A172 (cell line): Measurements from ENCODE around the gene DSE. TPM values are rescaled to one million over a fixed set of nuclear protein-coding genes. Genes with fewer than 3 reads are reported as not detected.

ENCODE experiments used
- DNase-seq: peaks from one replicate; pipeline ENCODE4 v3.0.0-alpha.2; 2015; ENCODE audit warnings: low spot score
- total RNA-seq: library from RNA; depleted of rRNA; stranded (reverse); fragments of >200 nt; shearing (Covaris generic); gene quantifications from 2 replicates; pipeline ENCODE4 v1.2.3, GENCODE V29; 2014

Gene DSE
- total RNA-seq, 1 experiment from 2014 or later, result 32.0 TPM

DNA sequence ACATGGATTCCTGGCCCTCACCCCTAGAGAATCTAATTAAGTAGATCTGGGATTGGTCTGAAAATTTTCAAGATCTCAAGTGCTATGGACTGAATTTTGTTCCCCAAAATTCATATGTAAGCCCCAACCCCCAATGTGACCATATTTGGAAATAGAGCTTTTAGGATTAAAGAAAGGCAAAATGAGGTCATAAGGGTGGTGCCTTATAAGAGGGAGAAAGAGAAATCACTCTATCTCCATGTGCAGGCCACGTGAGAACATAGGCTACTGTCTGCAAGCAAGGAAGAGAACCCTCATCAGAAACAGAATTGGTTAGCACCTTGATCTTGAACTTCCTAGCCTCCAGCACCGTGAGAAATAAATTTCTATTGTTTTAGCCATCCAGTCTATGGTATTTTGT is 8.5 kb upstream of the DSE start:
- DNase-seq, result no peak

DNA sequence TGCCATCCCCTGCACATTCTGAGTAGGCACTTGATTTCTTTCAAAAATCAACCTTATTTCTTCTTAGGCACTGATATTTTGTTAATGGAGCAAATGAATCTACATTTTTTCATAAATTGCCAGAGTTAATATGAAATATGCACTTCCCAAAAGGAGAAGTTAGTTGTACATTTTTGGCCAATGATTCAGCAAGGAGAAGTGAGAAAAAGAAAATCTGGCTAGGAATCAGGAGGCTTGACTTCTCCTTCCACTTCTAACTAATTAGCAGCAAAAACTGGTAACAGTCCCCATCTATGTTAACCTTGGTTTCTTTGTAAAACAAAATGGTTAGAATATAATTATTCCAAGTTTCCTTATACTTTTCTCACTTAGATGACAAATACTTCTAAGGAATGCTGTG is 7.0 kb upstream of the DSE start:
- DNase-seq, result peak; percentile 61

DNA sequence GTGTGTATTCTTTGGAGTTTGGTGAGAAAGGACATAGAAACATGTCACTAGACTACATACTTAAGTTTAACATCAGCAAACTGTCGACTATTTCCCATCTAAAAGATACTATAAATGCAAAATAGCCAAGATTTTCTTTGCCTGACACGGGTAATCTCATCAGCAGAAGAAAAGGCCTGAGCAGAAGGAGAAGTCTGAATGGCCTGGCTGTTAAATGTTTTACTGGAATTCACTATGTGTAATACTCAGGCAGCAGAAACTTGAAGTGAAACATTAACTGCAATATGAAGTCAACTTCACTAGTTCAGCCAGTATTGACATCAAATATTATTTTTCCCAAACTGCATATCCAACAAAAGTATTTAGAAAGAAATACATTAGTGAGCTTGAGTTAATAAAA is 6.4 kb upstream of the DSE start:
- no peak for DNase-seq

DNA sequence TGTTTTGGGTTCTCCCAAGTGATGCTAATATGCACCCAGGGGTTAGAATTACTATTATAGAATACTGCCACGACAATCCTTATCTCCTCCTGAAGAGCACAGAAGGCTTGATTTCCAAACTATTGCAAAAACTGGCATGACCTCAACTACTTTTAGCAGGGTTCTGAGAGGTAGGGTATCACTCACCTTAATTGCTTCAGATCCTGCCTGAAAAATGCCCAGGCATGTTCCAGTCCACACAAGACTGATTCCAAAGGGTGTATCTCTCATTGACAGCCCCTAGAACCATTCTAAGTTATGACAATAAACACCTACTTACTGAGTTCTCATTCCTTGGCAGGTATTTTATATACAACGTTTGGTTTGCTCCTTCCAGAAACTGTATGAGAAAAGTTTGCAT is 5.0 kb upstream of the DSE start:
- DNase-seq, result no peak

DNA sequence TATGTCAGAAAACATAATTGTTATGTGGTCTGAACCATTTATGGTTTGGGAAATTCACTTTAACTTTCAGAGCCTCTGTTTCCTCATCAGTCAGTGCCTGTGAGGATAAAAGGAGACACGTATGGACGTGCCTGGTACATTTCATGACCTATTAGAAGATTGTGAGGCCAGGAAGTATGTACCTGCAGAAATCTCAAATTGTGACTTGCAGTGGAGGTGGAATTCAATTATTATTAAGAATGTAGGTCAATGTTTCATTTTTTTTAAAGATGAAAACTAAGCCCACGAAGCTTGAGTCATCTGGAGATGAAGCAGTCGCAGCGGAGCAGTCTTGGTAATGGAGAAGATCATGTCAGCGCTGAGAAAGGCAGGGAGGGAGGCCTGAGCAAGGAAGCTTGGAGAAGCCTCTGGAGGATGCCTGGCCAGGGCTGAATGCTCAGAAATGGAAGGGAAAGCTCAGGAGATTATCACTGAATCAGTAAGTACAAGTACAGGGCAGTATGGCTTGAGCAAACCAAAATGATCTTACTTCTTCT is 3.9 kb upstream of the DSE start:
- DNase-seq, result no peak

DNA sequence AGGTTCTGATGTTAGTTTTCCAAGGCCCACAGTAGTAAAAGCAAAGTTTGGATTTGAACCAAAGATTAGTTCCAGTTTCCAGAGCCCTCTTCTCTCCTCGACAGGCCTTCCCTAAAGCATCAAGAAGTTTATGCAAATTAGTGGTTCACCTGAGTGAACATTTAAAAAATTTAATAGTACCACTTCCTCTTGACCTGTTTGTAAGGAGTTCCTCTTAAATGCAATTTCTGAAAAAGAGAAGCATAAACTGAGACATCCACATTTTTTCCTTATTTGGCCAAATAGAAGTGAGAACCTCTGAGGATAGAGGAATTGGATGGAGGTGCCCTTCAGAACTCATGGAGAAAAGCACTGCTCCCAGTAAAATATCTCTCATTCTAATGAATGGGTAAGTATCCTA is 1.2 kb upstream of the DSE start:
- no peak for DNase-seq

DNA sequence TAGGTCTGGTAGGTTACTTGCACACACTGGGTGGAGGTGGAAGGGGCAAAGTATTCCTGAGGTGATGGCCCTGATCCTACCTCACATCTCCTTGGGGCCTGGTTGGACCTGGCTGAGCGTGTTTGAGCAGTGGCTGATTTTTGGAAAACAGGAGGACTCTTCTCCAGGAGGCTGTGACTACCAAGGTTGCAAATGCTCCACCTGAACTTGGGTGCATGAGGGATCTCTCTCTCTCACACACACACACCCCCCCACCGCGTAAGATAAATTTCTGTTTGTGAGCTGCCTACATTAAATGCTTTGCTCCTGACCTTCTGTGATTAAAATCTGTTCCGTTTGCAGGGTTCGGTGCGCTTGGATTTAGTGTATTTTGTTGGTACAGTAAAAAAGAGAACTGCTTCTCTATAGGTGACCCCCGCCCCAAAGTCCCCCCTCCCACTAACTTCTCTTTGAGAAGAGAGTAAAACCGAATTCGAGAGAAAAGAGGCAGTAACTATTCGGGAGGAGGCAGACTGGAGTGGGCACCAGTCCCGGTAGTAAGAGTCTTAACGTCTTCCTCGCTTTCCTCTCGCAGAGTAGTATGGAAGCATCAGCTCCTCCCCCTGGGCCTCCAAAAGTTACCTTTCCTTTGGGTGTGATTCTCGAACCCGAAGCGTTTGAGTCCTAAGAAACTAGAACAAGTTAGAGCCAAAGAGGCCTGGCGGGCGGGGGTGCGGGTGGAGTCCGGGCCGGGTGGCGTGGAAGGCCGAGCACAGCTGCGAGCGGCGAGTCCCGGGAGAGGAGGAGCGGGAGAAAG is 585 bp upstream of the DSE start:
- DNase-seq, result no peak

DNA sequence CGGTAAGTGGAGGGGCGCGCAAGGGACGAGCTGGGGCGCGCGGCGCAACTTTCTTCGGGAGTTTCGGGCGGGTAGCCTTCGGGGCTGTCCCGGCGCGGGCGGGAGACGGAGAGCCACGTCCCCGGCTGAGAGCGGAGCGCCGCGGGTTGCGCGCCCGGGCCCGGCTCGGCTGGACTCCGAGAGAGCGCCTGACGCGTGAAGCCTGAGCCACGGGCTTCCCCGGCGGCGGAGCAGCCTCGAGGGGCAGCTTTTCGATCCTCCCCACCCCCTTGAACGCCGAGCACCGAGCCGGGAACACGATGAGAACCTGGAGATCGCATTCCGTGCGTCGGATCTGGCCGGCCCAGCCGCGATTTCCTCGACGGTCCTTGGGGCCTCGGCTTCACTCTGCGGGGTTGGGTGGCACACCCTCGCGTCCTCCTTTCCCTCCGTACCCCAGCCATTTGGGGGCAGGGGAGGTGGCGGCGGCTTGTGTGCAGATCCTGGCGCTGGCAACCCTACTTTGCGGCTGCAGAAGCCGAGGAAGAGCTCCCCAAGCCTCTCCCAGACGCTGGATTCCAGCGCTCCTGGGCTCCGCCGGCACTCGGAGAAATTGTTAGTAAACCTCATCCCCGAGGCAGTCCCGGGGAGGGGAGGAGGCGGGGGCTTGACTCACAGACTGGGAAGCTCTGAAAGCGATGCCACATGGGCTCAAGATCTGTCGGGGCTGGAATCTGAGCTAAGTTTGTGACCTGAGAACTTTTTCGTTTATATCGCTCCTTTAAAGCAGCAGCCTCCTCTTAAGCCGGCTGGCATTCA is 572 bp downstream of the DSE start:
- DNase-seq, result peak; percentile 71

DNA sequence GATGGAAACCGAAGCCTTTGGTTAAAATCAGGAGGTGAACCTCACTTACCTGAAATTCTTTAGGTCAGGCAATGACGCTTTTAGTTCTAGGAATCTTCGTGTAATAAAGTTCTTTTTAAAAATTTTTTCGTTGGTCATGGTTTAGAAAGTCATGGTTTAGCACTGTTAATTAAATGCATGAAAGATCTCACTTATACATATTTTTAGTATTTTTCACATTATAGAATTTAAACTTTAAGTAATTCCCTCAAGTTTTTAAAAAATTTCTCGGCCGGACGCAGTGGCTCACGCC is 1.1 kb downstream of the DSE start:
- DNase-seq, result no peak

DNA sequence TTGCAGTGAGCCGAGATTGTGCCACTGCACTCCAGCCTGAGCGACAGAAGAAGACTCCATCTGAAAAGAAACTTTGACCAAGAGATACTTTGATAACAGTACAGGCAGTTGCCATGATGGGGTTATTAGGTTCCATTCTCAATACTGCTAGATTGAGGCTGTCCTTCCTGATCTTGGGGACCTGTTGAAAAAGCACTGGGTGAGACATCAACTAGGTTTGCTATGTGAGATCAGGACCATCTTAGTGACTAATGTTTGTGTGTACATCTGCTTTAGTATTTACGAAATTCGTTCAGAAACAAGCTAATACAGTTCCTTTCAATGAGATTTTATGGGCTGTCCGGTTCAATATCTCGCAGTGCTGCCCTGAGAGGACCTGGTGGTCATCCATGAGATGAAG is 2.6 kb downstream of the DSE start:
- DNase-seq, result no peak

DNA sequence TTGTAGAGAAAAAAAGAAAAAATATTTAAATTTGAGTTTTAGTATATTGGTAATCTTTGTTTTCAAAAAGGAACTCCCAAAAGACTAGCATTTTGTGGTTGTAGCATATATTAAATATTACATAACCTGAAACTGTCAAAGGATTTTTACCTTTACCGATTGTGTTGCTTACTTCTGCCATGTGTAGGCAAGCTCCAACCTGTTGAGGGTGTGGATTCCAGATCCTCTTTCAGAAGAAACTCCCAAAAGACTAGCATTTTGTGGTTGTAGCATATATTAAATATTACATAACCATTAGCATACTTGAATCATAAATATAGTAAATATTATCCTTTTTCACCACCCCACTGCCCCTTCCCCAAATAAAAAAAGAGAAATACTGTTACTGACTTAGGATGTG is 3.2 kb downstream of the DSE start:
- no peak for DNase-seq

DNA sequence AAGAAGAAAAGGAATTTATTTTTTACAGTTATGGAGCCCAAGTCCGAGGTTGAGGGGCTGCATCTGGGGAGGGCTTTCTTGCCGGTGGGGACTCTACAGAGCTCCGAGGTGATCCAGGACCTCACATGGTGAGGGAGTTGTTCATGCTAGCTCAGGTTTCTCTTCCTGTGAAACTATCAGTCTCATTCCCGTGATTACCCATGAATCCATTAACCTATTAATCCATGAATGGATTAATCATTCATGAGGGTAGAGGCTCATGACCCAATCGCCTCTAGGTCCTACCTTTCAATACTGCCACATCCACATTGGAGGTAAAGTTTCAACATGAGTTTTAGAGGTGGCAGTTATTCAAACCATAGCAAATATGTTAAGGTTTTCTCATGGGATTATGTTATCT is 3.8 kb downstream of the DSE start:
- DNase-seq, result no peak

DNA sequence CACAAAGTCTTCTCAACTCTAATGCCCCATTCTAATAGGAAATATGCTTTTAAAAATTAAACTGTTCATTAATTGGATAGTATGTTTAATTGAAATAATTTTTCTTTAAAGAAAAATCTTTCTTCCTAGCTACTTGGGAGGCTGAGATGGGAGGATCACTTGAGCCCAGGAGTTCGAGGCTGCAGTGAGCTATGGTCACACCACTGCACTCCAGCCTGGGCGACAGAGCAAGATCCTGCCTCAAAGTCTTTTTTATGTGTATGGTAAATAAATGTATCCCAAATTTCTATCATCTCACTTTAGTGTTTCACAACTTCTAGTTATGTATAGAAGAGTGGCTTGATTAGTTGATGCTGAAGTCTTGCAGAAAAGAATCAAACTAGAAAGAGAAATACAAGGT is 4.5 kb downstream of the DSE start:
- no peak for DNase-seq

DNA sequence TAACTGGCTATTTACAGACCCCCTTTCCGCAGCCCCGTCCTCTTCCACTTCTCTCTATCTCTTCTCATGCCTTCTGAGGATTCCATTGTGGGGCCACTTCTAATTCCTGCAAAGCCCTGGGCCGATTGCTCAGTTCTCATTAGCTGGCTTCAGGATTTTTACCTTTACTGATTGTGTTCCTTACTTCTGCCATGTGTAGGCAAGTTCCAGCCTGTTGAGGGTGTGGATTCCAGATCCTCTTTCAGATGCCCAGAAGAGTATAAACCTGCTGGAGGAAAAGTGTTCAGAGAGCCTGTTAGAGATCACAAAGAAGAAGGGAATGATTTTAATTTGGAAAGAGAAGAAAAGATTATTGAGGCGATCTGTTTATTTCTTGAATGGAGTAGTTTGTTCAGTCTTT is 5.4 kb downstream of the DSE start:
- DNase-seq, result no peak

DNA sequence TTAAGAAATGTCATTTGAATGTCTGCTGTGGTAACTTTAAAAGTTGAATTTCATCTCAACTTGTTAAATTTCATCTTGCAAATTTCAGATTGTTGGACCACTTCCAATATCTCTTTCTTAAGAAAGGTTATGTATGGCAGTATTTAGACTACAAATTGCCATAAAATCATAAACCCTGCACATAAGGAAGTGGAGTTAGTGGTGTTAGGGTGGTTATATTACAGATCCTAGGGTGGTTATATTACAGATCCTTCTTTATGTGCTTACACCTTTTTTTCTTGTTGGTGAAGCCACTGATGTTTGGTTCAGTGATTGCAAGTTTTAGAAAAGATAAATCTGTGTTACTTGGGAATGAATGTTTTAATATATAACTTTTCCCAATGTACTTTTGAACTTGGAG is 9.0 kb downstream of the DSE start:
- DNase-seq, result no peak

DNA sequence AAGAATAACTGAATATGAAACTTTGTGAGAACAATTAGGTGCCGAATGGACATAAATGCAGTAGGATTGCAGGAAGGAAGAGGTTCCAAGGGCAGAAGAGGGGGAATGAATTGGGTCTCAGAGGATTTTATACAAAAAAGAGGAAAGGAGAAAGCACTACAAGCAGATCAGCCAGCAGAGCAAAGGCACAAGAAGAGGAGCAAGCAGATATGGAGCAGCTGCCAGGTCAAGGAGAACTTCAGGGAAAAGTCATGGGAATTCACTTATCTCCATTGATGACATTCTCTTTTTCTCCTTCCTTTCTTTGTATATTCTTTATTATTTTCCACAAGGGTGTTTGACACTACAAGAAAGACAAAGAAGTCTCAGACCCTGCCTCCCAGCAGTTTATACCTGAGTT is 9.6 kb downstream of the DSE start:
- no peak for DNase-seq

DNA sequence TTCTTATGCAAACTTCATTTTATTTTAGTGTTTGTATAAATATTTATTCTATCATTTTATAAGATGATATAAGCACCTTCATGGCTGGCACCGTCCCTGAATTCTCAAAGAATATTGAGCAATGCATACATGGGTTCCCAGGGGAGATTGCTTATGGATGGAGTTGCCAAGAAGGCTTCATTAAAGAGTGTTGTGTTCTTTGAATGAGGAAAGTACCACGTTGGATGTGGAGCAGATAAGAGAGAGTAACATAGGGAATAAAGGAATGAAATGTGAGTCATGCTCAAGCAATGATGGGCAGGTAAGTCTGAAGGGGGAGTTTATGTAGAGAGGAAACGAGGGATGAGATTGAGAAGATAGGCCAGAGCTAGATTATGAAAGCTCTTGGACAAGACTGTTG is 10.3 kb downstream of the DSE start:
- DNase-seq, result no peak

DNA sequence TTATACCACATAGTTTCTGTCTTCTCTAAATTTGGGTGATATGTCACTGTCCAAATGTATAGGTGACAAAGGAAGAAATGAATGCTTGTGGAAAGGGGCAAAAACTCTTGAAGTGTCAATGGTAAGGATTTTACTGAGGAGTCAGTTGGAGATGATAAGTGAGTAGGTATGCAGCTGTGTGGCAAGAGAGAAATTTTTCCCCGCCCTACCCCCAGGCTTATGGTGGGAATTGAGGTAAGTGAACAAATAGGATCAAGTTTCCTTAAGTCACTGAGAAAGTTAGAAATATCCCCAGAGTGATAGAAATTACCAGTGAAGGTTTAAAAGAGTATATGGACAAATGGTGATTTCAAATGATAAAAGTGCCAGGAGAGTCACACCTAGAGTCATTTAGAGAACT is 11.8 kb downstream of the DSE start:
- DNase-seq, result no peak

DNA sequence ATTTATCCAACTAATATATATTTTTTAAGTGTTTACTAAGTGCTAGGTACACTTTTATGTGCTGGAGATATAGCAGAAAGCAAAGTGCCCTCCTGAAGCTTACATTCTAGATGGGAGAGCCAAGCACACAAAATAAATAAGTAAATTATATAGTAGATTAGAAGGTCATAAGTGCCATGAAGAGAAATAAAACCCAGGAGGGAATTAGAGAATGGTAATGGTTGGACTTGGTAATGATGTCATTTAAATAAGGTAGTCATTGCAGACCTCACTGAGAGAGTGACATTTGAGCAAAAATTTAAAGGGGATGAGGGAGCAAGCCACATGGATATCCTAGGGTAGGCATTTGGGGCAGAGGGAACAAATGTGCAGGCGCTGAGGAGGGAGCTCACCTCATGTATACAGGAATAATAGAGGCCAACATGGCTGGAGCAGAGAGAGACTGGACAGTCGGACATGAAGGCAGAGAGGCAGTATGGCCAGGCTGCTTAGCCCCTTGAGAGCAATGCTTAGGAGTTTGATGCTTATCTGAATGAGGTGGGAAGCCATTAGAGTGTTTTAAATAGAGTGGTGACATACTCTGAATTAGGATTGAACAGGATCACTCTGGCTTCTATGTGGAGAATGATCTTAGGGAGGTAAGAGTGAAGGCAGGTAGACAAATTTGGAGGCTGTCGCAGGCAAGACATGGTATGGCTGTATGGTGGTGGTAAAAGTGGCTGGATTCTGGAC is 14.1 kb downstream of the DSE start:
- DNase-seq, result no peak

DNA sequence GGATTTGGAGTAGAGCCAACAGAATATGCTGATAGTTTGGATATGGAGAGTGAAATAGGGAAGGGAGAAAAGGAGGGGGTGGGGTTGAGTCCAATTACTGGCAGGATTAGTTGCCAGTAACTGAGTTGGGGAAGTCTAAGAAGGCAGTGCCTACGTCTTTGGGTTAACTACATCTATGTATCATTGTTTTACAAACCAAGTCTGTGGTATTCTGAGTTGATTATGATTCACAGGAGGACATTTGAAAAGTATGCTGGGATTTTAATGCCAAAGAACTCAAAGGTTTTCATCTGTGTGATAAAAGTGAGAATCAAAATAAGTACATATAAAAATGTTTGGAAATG is 14.7 kb downstream of the DSE start:
- peak; percentile 45 for DNase-seq

DNA sequence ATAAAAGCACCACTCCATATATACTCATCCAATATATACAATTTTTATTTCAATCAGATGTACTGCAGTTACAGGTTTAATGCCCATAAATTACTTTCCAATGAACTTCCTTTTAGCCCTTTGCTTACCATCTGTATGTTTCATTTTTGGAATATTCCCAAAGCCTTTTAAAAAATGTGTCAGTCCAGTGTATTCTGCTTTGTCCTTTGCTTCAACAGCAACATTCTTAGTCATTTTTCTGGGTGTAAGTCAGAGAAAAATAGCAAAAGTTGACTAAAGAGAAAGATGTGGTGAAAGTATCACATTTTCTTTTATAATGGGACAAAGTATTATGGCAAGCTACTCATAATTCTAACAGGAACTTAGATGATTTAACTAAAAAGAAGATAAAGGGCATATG is 15.2 kb downstream of the DSE start:
- no peak for DNase-seq

DNA sequence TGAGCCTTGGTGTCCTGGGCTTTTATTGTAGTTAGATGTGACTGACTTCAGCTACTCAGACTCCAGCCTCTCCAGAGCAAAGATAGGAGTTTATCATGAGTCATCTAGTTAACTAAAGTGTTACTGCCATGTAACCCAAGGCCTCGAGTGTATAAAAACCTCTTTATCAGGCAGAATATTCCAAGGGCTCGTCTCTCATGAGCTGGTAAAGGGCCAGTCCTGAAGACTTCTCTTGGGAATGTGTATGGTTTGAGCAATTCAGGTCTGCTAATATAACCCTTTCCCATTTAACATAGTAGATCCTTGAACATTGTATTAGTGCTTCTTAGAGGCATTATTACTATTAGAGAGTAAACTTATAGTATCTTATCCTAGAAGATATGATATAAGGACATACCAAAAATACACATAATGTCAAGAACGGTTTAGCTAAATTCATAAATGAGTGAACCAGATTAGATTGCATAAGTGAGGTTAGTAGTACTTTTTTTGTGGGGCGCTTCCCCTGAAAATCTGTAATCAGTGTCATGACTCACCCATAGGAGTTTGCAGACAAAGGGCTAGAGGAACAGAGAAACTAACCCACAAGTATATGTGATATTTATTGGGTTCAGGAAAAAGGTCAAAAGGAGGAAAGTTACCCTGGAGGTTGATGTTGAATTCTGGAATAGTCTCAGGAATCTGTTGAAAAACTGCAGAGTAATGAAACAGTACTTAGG is 16.0 kb downstream of the DSE start:
- peak; percentile 70 for DNase-seq
